HFF-Myc (cell line): ENCODE results near the gene SLC4A4.

Experiments
- DNase-seq: peaks from one replicate; pipeline ENCODE4 v3.0.0-alpha.2; 2011; ENCODE audit warnings: low read depth; ENCODE audit errors: extremely low read depth
- H3K4me3 ChIP-seq: replicated peaks from 2 replicates; pipeline ENCODE4 v1.5.1; 2011; ENCODE audit warnings: low read depth, mild to moderate bottlenecking, control low read depth, low read length
- TF ChIP-seq, protein P1 (sequence below): IDR thresholded peaks from 2 replicates; pipeline ENCODE4 v1.5.1; 2012; ENCODE audit warnings: mild to moderate bottlenecking, low read depth, low read length, control low read depth; ENCODE audit errors: missing control alignments

Gene SLC4A4

DNA sequence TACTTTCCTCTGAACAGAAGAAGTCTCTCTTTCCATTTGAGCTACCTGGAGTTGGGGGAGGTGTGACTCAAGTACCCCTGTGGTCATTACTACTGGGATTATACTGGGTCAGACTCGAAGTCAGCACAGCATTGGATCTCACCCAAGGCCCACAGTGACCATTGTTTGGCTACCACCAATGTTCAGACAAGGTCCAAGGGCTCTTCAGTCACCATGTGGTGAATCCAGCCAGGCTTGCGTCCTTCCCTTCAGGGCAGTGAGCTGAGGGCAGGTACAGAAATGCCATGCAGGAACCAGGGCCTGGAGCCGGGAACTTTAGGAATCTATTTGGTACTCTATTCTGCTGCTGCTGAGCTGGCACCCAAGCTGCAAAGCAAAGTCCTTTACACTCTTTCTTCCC lies 5.5 kb upstream of the SLC4A4 start:
- TF ChIP-seq, protein P1, sequence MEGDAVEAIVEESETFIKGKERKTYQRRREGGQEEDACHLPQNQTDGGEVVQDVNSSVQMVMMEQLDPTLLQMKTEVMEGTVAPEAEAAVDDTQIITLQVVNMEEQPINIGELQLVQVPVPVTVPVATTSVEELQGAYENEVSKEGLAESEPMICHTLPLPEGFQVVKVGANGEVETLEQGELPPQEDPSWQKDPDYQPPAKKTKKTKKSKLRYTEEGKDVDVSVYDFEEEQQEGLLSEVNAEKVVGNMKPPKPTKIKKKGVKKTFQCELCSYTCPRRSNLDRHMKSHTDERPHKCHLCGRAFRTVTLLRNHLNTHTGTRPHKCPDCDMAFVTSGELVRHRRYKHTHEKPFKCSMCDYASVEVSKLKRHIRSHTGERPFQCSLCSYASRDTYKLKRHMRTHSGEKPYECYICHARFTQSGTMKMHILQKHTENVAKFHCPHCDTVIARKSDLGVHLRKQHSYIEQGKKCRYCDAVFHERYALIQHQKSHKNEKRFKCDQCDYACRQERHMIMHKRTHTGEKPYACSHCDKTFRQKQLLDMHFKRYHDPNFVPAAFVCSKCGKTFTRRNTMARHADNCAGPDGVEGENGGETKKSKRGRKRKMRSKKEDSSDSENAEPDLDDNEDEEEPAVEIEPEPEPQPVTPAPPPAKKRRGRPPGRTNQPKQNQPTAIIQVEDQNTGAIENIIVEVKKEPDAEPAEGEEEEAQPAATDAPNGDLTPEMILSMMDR, result no peak
- no peak for DNase-seq
- no peak overlapping the region for H3K4me3 ChIP-seq

DNA sequence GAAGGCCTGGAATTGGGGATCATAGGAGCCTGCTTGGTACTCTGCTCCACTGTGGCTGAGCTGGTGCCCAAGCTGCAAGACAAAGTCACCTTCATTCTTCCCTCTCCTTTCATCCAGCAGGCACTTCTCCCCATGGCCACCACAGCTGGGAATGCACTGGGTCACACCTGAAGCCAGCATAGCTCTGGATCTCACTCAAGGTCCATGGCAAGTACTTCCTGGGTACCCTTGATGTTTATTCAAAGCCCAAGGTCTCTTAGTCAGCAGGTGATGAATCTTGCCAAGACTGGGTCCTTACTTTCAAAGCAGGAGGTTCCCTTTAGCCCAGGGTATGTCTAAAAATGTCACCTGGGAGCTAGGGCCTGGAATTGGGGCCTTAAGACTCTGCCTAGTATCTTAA lies 4.9 kb upstream of the SLC4A4 start:
- no peak overlapping the region for H3K4me3 ChIP-seq
- no peak for DNase-seq
- TF ChIP-seq, protein P1, result no peak

DNA sequence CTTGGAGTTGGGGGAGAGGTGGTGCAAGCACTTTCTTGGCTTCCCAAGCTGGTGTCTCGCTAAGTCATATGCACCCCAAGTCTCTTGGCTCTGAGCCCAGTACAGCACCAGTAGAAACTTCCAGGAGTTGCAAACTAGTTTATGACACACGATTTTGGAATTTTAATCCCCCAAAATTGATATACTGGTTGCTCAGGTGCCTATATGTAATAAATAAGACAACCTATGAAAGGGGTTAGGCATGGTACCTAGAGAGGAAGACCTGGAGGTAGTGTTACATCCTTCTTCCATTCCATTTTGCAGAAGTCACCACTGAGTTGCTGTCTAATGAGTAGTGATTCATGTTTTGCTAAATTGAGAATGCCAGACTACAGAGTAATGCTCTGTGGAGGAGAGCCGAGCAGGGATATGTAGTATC lies 4.3 kb upstream of the SLC4A4 start:
- no peak overlapping the region for H3K4me3 ChIP-seq
- no peak for DNase-seq
- TF ChIP-seq, protein P1, result no peak

DNA sequence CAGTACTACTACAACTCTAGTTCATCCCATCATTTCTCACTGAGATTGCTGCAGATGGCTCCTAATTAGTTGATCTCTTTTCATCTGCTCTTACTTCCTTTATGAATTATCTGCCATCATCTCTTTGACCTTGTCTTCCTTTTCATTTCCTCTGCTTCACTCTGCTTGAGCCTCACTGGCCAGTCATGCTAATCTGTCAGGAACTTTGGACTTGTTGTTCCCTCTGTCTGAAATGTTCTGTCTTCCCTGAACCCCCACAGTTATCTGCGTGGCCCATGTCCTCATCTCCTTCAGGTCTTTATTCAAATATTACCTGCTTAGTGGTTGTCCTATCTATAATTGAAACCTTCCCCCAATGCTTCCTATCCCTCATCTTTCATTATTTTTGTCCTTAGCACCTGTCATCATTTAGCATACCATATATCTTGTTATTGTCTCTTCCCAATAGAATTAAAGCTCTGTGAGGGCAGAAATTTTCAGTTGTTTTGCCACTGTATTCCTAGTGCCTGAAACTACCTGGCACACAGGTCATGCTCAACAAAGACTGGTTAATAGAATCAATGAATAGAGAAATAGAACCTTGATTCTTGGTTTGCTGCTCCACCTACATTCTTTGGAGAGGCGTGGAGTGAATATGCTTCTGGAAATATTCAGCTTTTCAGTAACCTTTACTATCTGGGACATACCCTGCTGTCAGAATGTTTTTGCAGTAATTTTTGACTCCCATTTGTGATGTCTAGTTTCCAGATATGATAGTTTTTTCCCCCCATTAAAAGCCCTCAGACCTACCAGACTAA lies 5.0 kb downstream of the SLC4A4 start:
- TF ChIP-seq, protein P1, result no peak
- no peak for DNase-seq
- H3K4me3 ChIP-seq, result no peak overlapping the region

DNA sequence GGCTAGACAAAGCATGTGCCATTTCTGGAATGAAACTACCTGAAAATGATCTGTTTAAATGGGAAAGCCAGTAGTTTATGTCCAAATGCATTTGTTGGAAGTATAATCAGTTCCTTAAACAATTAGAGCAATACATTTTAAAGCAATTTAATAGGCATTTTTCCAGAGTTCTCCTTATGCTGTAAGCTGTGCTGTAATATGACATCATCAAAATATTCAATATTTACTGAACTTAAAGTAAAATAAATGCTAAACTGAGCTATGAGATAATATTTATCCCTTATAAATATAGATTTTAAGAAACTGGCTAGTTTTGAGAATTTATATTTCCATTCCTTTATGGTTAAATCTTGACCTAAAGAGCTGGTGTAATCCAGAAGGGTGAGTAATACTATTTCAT lies 7.9 kb downstream of the SLC4A4 start:
- TF ChIP-seq, protein P1, result no peak
- no peak overlapping the region for H3K4me3 ChIP-seq
- DNase-seq, result no peak

DNA sequence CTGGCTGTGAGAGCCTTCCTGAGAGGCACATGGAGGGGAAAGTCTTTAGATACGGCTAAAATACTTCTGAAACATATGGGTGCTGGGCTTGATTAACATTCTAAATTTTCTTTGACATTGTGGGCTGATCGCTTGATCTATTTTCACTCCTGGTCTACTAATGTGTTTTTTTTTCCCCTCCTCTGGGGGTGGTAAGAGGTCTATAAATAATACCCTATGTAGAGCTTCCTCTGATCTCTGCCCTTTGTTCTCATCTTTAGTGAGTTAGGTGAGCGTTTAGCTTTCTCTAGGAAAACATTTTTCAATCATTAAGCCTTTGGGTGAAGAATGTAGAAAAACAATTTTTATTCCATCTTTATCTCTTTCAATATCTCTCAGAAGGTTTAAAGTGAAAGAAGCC lies 9.8 kb downstream of the SLC4A4 start:
- no peak for DNase-seq
- H3K4me3 ChIP-seq, result no peak overlapping the region
- TF ChIP-seq, protein P1, result no peak

DNA sequence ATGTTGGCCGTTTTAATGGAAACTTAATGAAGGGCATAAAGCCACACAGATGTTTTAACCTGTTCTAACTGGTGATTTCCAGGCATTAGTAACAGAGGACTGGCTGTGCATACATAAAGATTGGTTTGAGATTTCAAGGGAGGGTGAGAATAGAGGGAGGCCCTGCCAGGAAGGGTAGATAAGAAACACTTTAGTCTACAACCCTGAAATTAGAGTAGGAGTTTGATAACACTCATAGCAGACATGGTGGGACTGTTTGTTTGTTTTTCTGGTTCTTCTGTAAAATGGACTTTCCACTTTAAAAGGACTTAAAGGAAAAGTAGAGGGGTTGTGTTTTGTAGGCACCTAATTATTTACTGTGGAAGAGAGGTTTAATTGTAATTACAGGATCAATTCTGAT lies 16.2 kb downstream of the SLC4A4 start:
- TF ChIP-seq, protein P1, result no peak
- no peak overlapping the region for H3K4me3 ChIP-seq
- DNase-seq, result no peak
